Liver (tissue), 9 donors: ENCODE measurements around the gene TRAF3IP3. TPM values are rescaled to one million over a fixed set of nuclear protein-coding genes. Genes with fewer than 3 reads are reported as not detected.

ENCODE experiments used
- DNase-seq: peaks from one replicate; pipeline ENCODE4 v3.0.0-alpha.2; 2017; ENCODE audit warnings: low spot score
- H3K27ac ChIP-seq, 2 donors: one replicate each; pipeline ENCODE4 v1.7.0; 2013; ENCODE audit warnings: inconsistent platforms in 2 of 2, low read length in 2 of 2, control low read depth in 1 of 2, low read depth in 1 of 2, mild to moderate bottlenecking in 1 of 2
- H3K27me3 ChIP-seq, 4 donors: one replicate each; pipeline versions ENCODE4 v1.6.1 to v1.7.0; 2013; ENCODE audit warnings: low read length in 3 of 4, inconsistent platforms in 1 of 4, mild to moderate bottlenecking in 1 of 4, moderate library complexity in 1 of 4; ENCODE audit not compliant: control insufficient read depth in 4 of 4, insufficient read depth in 4 of 4
- H3K36me3 ChIP-seq, 4 donors: one replicate each; pipeline versions ENCODE4 v1.6.1 to v1.7.0; 2013; ENCODE audit warnings: low read length in 3 of 4, mild to moderate bottlenecking in 3 of 4, low read depth in 1 of 4, moderate library complexity in 1 of 4; ENCODE audit not compliant: control insufficient read depth in 4 of 4, insufficient read depth in 3 of 4
- H3K4me1 ChIP-seq, 4 donors: one replicate each; pipeline versions ENCODE4 v1.6.1 to v1.7.0; 2013; ENCODE audit warnings: low read length in 3 of 4, mild to moderate bottlenecking in 3 of 4, moderate library complexity in 1 of 4; ENCODE audit not compliant: control insufficient read depth in 4 of 4, insufficient read depth in 4 of 4
- H3K4me3 ChIP-seq, 3 donors: one replicate each; pipeline versions ENCODE4 v1.6.1 to v1.7.0; 2013; ENCODE audit warnings: low read length in 3 of 3, control low read depth in 1 of 3, low read depth in 1 of 3, mild to moderate bottlenecking in 1 of 3
- H3K9ac ChIP-seq, 2 donors: one replicate each; pipeline ENCODE4 v1.7.0; 2013; ENCODE audit warnings: low read length in 2 of 2, mild to moderate bottlenecking in 2 of 2, moderate library complexity in 2 of 2, control low read depth in 1 of 2, low read depth in 1 of 2
- H3K9me3 ChIP-seq, 4 donors: one replicate each; pipeline versions ENCODE4 v1.6.1 to v1.7.0; 2013; ENCODE audit warnings: low read length in 3 of 4; ENCODE audit not compliant: control insufficient read depth in 4 of 4
- EGR1 ChIP-seq, 2 donors: IDR thresholded peaks; 2 replicates each; pipeline ENCODE4 v1.6.1; 2016 to 2018; ENCODE audit warnings: antibody characterized with exemption in 2 of 2, low read depth in 2 of 2
- FOXA1 ChIP-seq: IDR thresholded peaks from 2 replicates; pipeline ENCODE4 v1.6.1; 2016; ENCODE audit warnings: antibody characterized with exemption
- FOXA2 ChIP-seq: IDR thresholded peaks from 2 replicates; pipeline ENCODE4 v1.6.1; 2016; ENCODE audit warnings: antibody characterized with exemption
- GABPA ChIP-seq, 2 donors: IDR thresholded peaks in 1 of 2; conservative IDR thresholded peaks in 1 of 2; 2 replicates each; pipeline ENCODE4 v1.6.1; 2016; ENCODE audit warnings: antibody characterized with exemption in 2 of 2, mild to moderate bottlenecking in 1 of 2, moderate library complexity in 1 of 2
- HNF4A ChIP-seq, 2 donors: conservative IDR thresholded peaks; 2 replicates each; pipeline ENCODE4 v1.6.1; 2016; ENCODE audit warnings: antibody characterized with exemption in 2 of 2, mild to moderate bottlenecking in 2 of 2
- HNF4G ChIP-seq: IDR thresholded peaks from 2 replicates; pipeline ENCODE4 v1.6.1; 2016; ENCODE audit warnings: antibody characterized with exemption
- JUND ChIP-seq, 2 donors: IDR thresholded peaks; 2 replicates each; pipeline ENCODE4 v1.6.1; 2016; ENCODE audit warnings: antibody characterized with exemption in 2 of 2
- NR2F2 ChIP-seq: IDR thresholded peaks from 2 replicates; pipeline ENCODE4 v1.6.1; 2016; ENCODE audit warnings: antibody characterized with exemption
- RAD21 ChIP-seq, 2 donors: IDR thresholded peaks; 2 replicates each; pipeline ENCODE4 v1.6.1; 2016; ENCODE audit warnings: antibody characterized with exemption in 2 of 2, mild to moderate bottlenecking in 2 of 2
- REST ChIP-seq: IDR thresholded peaks from 2 replicates; pipeline ENCODE4 v1.6.1; 2016; ENCODE audit warnings: antibody characterized with exemption, mild to moderate bottlenecking
- RXRA ChIP-seq, 2 donors: IDR thresholded peaks; 2 replicates each; pipeline ENCODE4 v1.6.1; 2017 to 2018; ENCODE audit warnings: antibody characterized with exemption in 2 of 2, mild to moderate bottlenecking in 1 of 2
- SP1 ChIP-seq: IDR thresholded peaks from 2 replicates; pipeline ENCODE4 v1.6.1; 2018; ENCODE audit warnings: antibody characterized with exemption, mild to moderate bottlenecking
- TAF1 ChIP-seq: conservative IDR thresholded peaks from 2 replicates; pipeline ENCODE4 v1.6.1; 2016; ENCODE audit warnings: antibody characterized with exemption, mild to moderate bottlenecking
- YY1 ChIP-seq: IDR thresholded peaks from 2 replicates; pipeline ENCODE4 v1.6.1; 2016; ENCODE audit warnings: antibody characterized with exemption, mild to moderate bottlenecking
- WGBS: extraction: QIAGEN DNeasy Blood & Tissue Kit; methylation state at CpG from one replicate; pipeline ENCODE4 v1.1.7; 2013; 5-methylcytosine and 5-hydroxymethylcytosine counted together
- polyA plus RNA-seq, 2 donors: library from polyadenylated mRNA; stranded (reverse) in 1 of 2; unstranded in 1 of 2; fragments of 200-250 nt in 1 of 2; fragments of >200 nt in 1 of 2; fragmentation: Nextera tagmentation in 1 of 2; extraction: Ambion mirVana in 1 of 2; gene quantifications; one replicate each; pipeline versions ENCODE4 v1.2.1 to v1.2.3, GENCODE V29; 2013 to 2015
- total RNA-seq, 2 donors: library from RNA; depleted of rRNA; stranded (reverse); fragments of >200 nt; gene quantifications; one replicate each; pipeline ENCODE4 v1.2.3, GENCODE V29; 2014
- TF ChIP-seq, protein P1 (sequence below): fragments of 150-350 bp; IDR thresholded peaks from 2 replicates; pipeline ENCODE4 v1.5.1; 2017; ENCODE audit warnings: improper control_type of control experiment, low read depth, low read length; ENCODE audit not compliant: missing input control
- TF ChIP-seq, protein P2 (sequence below): IDR thresholded peaks from 2 replicates; pipeline ENCODE4 v1.6.1; 2016; ENCODE audit warnings: antibody characterized with exemption
- TF ChIP-seq, protein P3 (sequence below): IDR thresholded peaks from 2 replicates; pipeline ENCODE4 v1.6.1; 2016; ENCODE audit warnings: antibody characterized with exemption
- donor health status: healthy.
- donor health status: healthy.
- donor health status: healthy.
- donor health status: healthy.
- donor health status: healthy.

The TRAF3IP3 gene
- total and polyA plus RNA-seq, 4 donors: 0.87 to 3.4 (median 2.2) TPM

- WGBS: 99% methylated on average over 1 of the region's 1 CpG
- peaks cover 0 to 11% (median 9%) of the 10 kb centered on the region in 4 donors for H3K4me1 ChIP-seq
- TF ChIP-seq JUND (IDR thresholded peaks at IDR 0.05) (no peak), RAD21 (IDR thresholded peaks at IDR 0.05) (no peak), GABPA (IDR thresholded peaks at IDR 0.05 in 1 of 2, conservative IDR thresholded peaks at IDR 0.05 in 1 of 2) (no peak), FOXA2 (no peak), RXRA (IDR thresholded peaks at IDR 0.05) (no peak), YY1 (no peak), HNF4G (no peak), REST (no peak), HNF4A (conservative IDR thresholded peaks at IDR 0.05) (no peak), SP1 (no peak), EGR1 (IDR thresholded peaks at IDR 0.05; ENCODE audit: low read depth in 2 of 2) (no peak), TAF1 (no peak), FOXA1 (no peak), NR2F2 (no peak)
- TF ChIP-seq, protein P1, sequence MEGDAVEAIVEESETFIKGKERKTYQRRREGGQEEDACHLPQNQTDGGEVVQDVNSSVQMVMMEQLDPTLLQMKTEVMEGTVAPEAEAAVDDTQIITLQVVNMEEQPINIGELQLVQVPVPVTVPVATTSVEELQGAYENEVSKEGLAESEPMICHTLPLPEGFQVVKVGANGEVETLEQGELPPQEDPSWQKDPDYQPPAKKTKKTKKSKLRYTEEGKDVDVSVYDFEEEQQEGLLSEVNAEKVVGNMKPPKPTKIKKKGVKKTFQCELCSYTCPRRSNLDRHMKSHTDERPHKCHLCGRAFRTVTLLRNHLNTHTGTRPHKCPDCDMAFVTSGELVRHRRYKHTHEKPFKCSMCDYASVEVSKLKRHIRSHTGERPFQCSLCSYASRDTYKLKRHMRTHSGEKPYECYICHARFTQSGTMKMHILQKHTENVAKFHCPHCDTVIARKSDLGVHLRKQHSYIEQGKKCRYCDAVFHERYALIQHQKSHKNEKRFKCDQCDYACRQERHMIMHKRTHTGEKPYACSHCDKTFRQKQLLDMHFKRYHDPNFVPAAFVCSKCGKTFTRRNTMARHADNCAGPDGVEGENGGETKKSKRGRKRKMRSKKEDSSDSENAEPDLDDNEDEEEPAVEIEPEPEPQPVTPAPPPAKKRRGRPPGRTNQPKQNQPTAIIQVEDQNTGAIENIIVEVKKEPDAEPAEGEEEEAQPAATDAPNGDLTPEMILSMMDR: no peak
- TF ChIP-seq, protein P2, sequence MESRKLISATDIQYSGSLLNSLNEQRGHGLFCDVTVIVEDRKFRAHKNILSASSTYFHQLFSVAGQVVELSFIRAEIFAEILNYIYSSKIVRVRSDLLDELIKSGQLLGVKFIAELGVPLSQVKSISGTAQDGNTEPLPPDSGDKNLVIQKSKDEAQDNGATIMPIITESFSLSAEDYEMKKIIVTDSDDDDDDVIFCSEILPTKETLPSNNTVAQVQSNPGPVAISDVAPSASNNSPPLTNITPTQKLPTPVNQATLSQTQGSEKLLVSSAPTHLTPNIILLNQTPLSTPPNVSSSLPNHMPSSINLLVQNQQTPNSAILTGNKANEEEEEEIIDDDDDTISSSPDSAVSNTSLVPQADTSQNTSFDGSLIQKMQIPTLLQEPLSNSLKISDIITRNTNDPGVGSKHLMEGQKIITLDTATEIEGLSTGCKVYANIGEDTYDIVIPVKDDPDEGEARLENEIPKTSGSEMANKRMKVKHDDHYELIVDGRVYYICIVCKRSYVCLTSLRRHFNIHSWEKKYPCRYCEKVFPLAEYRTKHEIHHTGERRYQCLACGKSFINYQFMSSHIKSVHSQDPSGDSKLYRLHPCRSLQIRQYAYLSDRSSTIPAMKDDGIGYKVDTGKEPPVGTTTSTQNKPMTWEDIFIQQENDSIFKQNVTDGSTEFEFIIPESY: no peak
- TF ChIP-seq, protein P3, sequence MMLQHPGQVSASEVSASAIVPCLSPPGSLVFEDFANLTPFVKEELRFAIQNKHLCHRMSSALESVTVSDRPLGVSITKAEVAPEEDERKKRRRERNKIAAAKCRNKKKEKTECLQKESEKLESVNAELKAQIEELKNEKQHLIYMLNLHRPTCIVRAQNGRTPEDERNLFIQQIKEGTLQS: no peak
- no peak overlapping the region for H3K4me3 ChIP-seq
- H3K9me3 ChIP-seq: no peaks in the 10 kb centered on the region
- no peak overlapping the region for H3K27ac ChIP-seq
- no peak for DNase-seq
- no peak overlapping the region for H3K9ac ChIP-seq
- peaks cover 6 to 52% (median 40%) of the 10 kb centered on the region in 4 donors for H3K36me3 ChIP-seq
- H3K27me3 ChIP-seq: no peaks in the 10 kb centered on the region
Observed at GRCh38 chr1:209831615-209832014, 75.8 kb downstream of the TRAF3IP3 start.

Other genes with a start within 250 kb of the TRAF3IP3 start
- under 1 TPM in 1 of 2 donors, not detected in 1; 0.25 TPM for gene CAMK1G, start 172.3 kb upstream of the TRAF3IP3 start, total RNA-seq
- under 1 TPM; 0.03 to 0.14 TPM for gene CAMK1G, start 172.3 kb upstream of the TRAF3IP3 start, polyA plus RNA-seq
- 1 to 10 TPM; 1.3 to 9.1 TPM for gene LAMB3, start 103.6 kb upstream of the TRAF3IP3 start, total RNA-seq
- 1 to 10 TPM; 3.6 to 7.6 TPM for gene LAMB3, start 103.6 kb upstream of the TRAF3IP3 start, polyA plus RNA-seq
- 100 to 1,000 TPM in 1 of 2 donors, 1 to 10 TPM in 1; 9.6 to 185 TPM for gene G0S2, start 80.6 kb upstream of the TRAF3IP3 start, total RNA-seq
- 100 to 1,000 TPM; 146 to 347 TPM for gene G0S2, start 80.6 kb upstream of the TRAF3IP3 start, polyA plus RNA-seq
- gene HSD11B1, start 51.2 kb upstream of the TRAF3IP3 start, total RNA-seq: 100 to 1,000 TPM in 1 of 2 donors, under 1 TPM in 1; 0.09 to 226 TPM
- 100 to 1,000 TPM; 381 to 488 TPM for gene HSD11B1, start 51.2 kb upstream of the TRAF3IP3 start, polyA plus RNA-seq
- gene C1orf74, start 28.5 kb downstream of the TRAF3IP3 start, total RNA-seq: 1 to 10 TPM; 1.2 to 1.8 TPM
- gene C1orf74, start 28.5 kb downstream of the TRAF3IP3 start, polyA plus RNA-seq: under 1 TPM; 0.82 to 0.95 TPM
- gene IRF6, start 50.1 kb downstream of the TRAF3IP3 start, total RNA-seq: 10 to 100 TPM in 1 of 2 donors, under 1 TPM in 1; 0.51 to 29.3 TPM
- 10 to 100 TPM; 11.0 to 17.5 TPM for gene IRF6, start 50.1 kb downstream of the TRAF3IP3 start, polyA plus RNA-seq
- 1 to 10 TPM; 2.4 to 7.7 TPM for gene UTP25, start 71.9 kb downstream of the TRAF3IP3 start, total RNA-seq
- 1 to 10 TPM; 2.8 to 3.3 TPM for gene UTP25, start 71.9 kb downstream of the TRAF3IP3 start, polyA plus RNA-seq
- not detected for gene SYT14, start 182.2 kb downstream of the TRAF3IP3 start, total RNA-seq
- gene SYT14, start 182.2 kb downstream of the TRAF3IP3 start, polyA plus RNA-seq: not detected